Sigmoid colon (tissue), 3 donors: ENCODE data around the gene TFIP11.

Source experiments
- CTCF ChIP-seq, 4 experiments: fragments of 450-650 bp in 3 of 4; fragments of 200-600 bp in 1 of 4; IDR thresholded peaks; one replicate each; pipeline ENCODE4 v1.5.1; 2016 to 2019; ENCODE audit warnings: antibody characterized with exemption in 4 of 4, mild to moderate bottlenecking in 3 of 4, moderate library complexity in 2 of 4
- POLR2A ChIP-seq, 2 donors: fragments of 450-650 bp; IDR thresholded peaks; one replicate each; pipeline ENCODE4 v1.6.1; 2016; ENCODE audit warnings: antibody characterized with exemption in 2 of 2, mild to moderate bottlenecking in 2 of 2, moderate library complexity in 2 of 2

GRCh38 chr22:26536762-26537134 is 24.5 kb upstream of the TFIP11 start:
- TF ChIP-seq CTCF (IDR thresholded peaks at IDR 0.05) (no peak), POLR2A (IDR thresholded peaks at IDR 0.05) (no peak)
